GM12873 (cell line): ENCODE results near the gene ARF5.

ENCODE experiments used
- TF ChIP-seq, protein P1 (sequence below): IDR thresholded peaks from 2 replicates; pipeline ENCODE4 v1.5.1; 2012; ENCODE audit warnings: low read depth, mild to moderate bottlenecking, moderate library complexity, low read length, control low read depth; ENCODE audit not compliant: insufficient read depth; ENCODE audit errors: missing control alignments

ARF5 gene

DNA sequence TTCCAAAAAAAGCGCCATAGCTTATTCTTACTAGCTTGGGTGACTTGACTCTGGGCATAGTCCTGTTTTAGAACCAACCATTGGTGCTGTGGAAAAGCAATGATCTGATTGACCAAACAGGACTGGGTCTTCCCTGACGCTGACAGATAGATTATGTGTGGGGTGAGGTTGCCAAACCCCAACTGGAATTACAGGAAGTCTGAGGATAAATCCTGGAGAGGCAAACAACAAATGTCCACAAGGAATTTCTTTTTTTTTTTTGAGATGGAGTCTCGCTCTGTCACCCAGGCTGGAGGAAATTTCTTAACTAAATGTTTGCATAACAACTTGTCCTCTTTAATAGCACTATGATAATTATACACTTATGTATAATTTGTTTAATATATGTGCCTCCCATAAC lies 22.0 kb upstream of the ARF5 start:
- TF ChIP-seq, protein P1, sequence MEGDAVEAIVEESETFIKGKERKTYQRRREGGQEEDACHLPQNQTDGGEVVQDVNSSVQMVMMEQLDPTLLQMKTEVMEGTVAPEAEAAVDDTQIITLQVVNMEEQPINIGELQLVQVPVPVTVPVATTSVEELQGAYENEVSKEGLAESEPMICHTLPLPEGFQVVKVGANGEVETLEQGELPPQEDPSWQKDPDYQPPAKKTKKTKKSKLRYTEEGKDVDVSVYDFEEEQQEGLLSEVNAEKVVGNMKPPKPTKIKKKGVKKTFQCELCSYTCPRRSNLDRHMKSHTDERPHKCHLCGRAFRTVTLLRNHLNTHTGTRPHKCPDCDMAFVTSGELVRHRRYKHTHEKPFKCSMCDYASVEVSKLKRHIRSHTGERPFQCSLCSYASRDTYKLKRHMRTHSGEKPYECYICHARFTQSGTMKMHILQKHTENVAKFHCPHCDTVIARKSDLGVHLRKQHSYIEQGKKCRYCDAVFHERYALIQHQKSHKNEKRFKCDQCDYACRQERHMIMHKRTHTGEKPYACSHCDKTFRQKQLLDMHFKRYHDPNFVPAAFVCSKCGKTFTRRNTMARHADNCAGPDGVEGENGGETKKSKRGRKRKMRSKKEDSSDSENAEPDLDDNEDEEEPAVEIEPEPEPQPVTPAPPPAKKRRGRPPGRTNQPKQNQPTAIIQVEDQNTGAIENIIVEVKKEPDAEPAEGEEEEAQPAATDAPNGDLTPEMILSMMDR = no peak

- TF ChIP-seq, protein P1 = no peak
These were observed 16.3 kb upstream of the ARF5 start for GRCh38 chr7:127571741-127572505.

DNA sequence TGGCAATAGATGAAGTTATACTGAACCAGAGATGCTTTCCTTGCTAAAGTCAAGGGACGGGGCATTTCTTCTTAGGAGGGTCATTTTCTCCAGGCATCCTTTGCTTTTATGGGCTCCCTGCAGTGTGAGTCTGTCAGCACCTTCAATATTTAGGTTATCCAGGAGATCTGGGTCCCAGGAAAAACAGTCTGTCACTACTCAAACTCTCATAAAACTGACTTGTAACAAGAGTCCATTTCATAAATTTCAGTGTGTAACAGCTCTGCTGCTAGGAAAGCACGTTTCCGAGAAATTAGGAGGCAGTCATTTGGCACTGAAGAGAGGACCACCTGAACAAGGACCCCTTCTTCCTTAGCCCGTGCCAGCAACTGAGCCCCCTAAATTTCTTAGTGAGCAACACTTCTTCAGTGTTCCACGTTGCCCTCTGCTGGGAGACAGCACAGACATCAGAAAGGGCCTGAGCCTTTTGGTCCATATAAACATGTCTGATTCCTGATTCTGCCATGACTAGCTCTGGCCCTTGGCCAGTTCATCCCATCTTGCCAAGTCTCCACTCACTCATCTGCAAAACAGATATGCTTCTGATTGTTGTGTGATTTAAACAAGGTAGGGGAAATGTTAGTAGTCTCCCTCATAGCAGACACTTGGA lies 10.1 kb upstream of the ARF5 start:
- TF ChIP-seq, protein P1 = peak; percentile 38

GRCh38 chr7:127578711-127579275 lies 9.4 kb upstream of the ARF5 start:
- TF ChIP-seq, protein P1 = no peak

GRCh38 chr7:127580612-127581011 lies 7.6 kb upstream of the ARF5 start:
- TF ChIP-seq, protein P1 = no peak

DNA sequence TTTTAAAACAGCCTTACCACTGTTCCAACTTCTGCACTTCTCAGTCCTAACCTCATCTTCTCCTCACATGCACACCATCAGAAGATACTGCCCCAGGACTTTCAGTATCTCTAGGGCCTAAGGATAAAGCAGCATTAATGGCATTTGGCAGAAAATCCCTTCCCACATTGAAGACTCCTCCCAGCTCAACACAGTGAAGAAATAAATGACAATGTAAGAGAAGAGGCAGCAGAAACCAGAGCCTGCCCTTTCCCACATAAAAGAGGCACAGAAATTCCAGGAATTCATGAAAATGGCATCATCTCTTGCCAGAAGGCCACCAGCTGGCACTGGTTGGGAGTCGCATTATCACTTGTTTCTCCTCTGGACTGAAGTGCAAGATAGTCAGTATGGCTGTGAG lies 6.5 kb upstream of the ARF5 start:
- TF ChIP-seq, protein P1 = no peak

GRCh38 chr7:127582361-127582760 lies 5.8 kb upstream of the ARF5 start:
- TF ChIP-seq, protein P1 = no peak
